Measurements from ENCODE around the gene MMD.
"Not testable (repeated sequence)": the region's sequence is repeated elsewhere in the genome, so short reads cannot be mapped to it uniquely, and the experiment has no call there.

The MMD gene

DNA sequence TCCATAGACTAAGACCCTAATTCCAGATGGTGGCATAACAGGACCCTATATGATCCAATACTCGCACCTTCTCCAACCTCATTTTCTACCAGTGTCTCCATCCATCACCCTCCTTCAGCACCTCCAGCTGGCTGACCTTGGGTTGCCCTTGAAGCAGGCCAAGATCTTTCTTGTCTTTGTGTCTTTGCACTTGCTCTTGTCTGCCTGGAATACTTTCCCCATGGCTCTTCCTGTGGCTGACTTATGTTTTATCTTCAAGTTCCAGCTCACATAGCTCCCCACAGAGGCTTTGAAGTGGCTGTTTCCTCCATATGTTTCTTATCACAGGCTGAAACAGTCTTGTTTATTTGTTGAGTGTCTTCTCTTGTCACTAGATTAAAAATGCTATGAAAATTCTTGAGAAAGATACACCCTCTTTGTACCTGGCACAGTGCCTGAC is 29.6 kb upstream of the MMD start:
- no peak overlapping the region for H3K4me3 ChIP-seq (ENCODE audit: low read depth, low read length)
- DNase-seq (ENCODE audit: low read depth): no peak
- TF ChIP-seq CTCF (IDR thresholded peaks at IDR 0.05; ENCODE audit: insufficient read depth, low read depth, low read length, missing control alignments): no peak

DNA sequence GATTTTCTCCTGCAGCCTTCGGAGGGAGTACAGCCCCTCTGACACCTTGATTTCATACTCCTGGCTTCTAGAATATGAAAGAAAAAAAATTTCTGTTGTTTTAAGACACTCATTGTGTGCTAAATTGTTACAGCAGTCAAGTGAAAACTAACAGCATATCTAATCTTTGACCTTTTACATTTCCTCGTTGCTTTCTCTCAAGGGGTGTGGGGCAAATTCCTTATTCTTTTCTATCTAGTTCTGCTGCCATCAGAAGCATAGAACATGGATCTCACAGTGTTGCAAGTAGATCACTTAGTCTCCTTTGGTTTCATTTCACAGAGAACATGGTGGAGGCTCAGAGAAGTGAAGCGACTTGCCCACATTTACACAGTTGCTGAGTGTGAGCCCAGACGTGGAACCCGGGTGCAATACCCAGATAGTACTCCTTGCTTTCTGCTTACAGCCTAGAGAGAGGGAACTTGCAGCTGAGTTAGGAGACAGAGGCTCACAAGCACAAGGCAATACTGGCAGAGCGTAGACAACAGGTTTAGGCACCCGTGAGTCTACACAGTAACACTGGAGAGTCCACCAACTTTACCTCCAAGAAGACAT is 28.7 kb upstream of the MMD start:
- DNase-seq (ENCODE audit: low read depth): no peak
- no peak for TF ChIP-seq CTCF (IDR thresholded peaks at IDR 0.05; ENCODE audit: insufficient read depth, low read depth, low read length, missing control alignments)
- H3K4me3 ChIP-seq (ENCODE audit: low read depth, low read length): no peak overlapping the region

DNA sequence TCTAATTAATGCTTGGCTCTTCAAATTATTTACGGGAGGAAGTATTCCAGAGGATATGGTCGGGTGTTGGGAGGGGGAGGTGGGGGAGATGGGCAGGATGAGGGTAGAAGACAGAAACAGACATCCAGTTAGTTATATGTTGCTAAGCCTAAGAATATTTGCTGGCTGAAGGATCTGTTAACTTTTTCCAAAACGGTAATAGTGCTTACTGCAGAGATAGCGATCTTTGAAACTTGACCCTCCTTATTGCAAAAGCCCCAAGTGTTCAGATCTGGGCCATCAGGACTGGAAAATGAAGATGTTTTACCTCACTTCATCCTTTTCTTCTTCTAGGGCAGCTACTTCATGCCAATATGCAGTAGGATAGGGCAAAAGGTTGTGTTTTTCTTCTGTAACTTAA is 27.0 kb upstream of the MMD start:
- no peak for DNase-seq (ENCODE audit: low read depth)
- TF ChIP-seq CTCF (IDR thresholded peaks at IDR 0.05; ENCODE audit: insufficient read depth, low read depth, low read length, missing control alignments): no peak

GRCh38 chr17:55446581-55447205 is 25.1 kb upstream of the MMD start:
- DNase-seq (ENCODE audit: low read depth): no peak
- TF ChIP-seq CTCF (IDR thresholded peaks at IDR 0.05; ENCODE audit: insufficient read depth, low read depth, low read length, missing control alignments): no peak
- no peak overlapping the region for H3K4me3 ChIP-seq (ENCODE audit: low read depth, low read length)

More for the DNA sequence above, 27.0 kb upstream of the MMD start:
- no peak overlapping the region for H3K4me3 ChIP-seq (ENCODE audit: low read depth, low read length)

- not testable (repeated sequence) for DNase-seq (ENCODE audit: low read depth); H3K4me3 ChIP-seq (ENCODE audit: low read depth, low read length)
Measured at GRCh38 chr17:55446004-55446403, 24.4 kb upstream of the MMD start.

GRCh38 chr17:55444471-55445441 is 23.1 kb upstream of the MMD start:
- peak; percentile 76 for DNase-seq (ENCODE audit: low read depth)
- no peak overlapping the region for H3K4me3 ChIP-seq (ENCODE audit: low read depth, low read length)
- TF ChIP-seq CTCF (IDR thresholded peaks at IDR 0.05; ENCODE audit: insufficient read depth, low read depth, low read length, missing control alignments): no peak

DNA sequence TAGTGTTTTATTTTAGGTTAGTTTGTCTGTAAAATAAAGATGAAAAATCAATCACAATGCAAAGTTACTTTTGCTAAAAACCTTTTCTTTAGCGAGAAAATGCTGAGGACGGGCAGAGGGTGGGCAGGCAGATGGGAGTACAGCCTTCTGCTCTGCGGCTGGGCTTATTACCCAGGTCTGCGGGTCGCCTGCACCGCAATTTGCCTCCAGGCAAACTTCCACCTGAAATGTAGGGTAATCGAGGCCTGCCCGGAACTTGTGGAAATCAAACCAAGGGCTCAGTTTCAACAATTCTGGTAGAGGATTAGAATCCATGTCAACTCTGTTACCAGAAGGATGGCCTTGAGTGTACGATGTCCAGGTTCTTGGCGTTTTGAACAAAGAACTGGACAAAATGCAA is 22.3 kb upstream of the MMD start:
- H3K4me3 ChIP-seq (ENCODE audit: low read depth, low read length): no peak overlapping the region
- no peak for DNase-seq (ENCODE audit: low read depth)
- no peak for TF ChIP-seq CTCF (IDR thresholded peaks at IDR 0.05; ENCODE audit: insufficient read depth, low read depth, low read length, missing control alignments)

Data from GM12865 (cell line).